ENCODE results near the gene MAN1A2.

DNA sequence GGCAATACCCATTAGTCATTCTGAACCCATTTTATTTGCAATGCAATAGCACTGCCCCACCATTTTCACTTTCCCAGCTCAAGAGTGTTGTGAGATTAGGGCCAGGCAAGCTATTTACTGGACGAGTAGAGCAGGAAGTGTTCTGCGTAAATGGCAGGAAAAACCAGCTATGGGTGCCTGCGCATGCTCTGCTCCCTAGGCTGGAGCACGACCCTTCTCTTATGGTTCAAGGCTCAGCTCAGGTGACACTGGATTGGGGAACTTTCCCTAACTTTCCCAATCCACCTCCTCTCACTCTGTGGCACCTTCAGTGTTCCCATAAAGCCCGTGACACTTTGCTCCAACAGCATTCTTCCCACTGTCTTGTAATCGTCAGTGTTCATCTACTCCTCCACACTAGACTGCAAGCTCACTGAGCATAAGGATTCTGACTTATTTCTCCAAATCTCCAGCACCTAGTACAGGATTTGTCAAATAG is 3.6 kb upstream of the MAN1A2 start:
- no peak for TF ChIP-seq CBX5 (IDR thresholded peaks at IDR 0.05; ENCODE audit: low read depth)
- TF ChIP-seq POU2F2 (IDR thresholded peaks at IDR 0.05; ENCODE audit: borderline replicate concordance, low read depth, low read length), result no peak
- no peak for TF ChIP-seq NR2C2 (IDR thresholded peaks at IDR 0.05; ENCODE audit: borderline replicate concordance, control insufficient read depth, insufficient read length, low read depth)
- TF ChIP-seq CEBPB (IDR thresholded peaks at IDR 0.05; ENCODE audit: borderline replicate concordance in 1 of 2, low read depth in 2 of 2, low read length in 2 of 2), result no peak
- no peak for TF ChIP-seq POLR2A (IDR thresholded peaks at IDR 0.05; ENCODE audit: low read depth, low read length)
- TF ChIP-seq ESRRA (IDR thresholded peaks at IDR 0.05; ENCODE audit: low read length), result no peak
- TF ChIP-seq CHD1 (IDR thresholded peaks at IDR 0.05; ENCODE audit: low read depth, low read length), result no peak
- TF ChIP-seq TCF7 (IDR thresholded peaks at IDR 0.05; ENCODE audit: borderline replicate concordance), result no peak
- TF ChIP-seq YY1 (IDR thresholded peaks at IDR 0.05; ENCODE audit: low read depth, low read length), result no peak
- no peak for TF ChIP-seq EZH2 (IDR thresholded peaks at IDR 0.05; ENCODE audit: borderline replicate concordance, control insufficient read depth, low read depth, low read length)
- TF ChIP-seq, protein P1, sequence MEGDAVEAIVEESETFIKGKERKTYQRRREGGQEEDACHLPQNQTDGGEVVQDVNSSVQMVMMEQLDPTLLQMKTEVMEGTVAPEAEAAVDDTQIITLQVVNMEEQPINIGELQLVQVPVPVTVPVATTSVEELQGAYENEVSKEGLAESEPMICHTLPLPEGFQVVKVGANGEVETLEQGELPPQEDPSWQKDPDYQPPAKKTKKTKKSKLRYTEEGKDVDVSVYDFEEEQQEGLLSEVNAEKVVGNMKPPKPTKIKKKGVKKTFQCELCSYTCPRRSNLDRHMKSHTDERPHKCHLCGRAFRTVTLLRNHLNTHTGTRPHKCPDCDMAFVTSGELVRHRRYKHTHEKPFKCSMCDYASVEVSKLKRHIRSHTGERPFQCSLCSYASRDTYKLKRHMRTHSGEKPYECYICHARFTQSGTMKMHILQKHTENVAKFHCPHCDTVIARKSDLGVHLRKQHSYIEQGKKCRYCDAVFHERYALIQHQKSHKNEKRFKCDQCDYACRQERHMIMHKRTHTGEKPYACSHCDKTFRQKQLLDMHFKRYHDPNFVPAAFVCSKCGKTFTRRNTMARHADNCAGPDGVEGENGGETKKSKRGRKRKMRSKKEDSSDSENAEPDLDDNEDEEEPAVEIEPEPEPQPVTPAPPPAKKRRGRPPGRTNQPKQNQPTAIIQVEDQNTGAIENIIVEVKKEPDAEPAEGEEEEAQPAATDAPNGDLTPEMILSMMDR (IDR thresholded peaks at IDR 0.05 in 2 of 3, conservative IDR thresholded peaks at IDR 0.05 in 1 of 3; ENCODE audit: control insufficient read depth in 2 of 3, extremely low read depth in 1 of 3, insufficient read depth in 1 of 3, low read depth in 3 of 3, low read length in 3 of 3), result no peak
- no peak for TF ChIP-seq NFXL1 (IDR thresholded peaks at IDR 0.05; ENCODE audit: borderline replicate concordance)
- TF ChIP-seq, protein P2, sequence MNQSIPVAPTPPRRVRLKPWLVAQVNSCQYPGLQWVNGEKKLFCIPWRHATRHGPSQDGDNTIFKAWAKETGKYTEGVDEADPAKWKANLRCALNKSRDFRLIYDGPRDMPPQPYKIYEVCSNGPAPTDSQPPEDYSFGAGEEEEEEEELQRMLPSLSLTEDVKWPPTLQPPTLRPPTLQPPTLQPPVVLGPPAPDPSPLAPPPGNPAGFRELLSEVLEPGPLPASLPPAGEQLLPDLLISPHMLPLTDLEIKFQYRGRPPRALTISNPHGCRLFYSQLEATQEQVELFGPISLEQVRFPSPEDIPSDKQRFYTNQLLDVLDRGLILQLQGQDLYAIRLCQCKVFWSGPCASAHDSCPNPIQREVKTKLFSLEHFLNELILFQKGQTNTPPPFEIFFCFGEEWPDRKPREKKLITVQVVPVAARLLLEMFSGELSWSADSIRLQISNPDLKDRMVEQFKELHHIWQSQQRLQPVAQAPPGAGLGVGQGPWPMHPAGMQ (IDR thresholded peaks at IDR 0.05; ENCODE audit: borderline replicate concordance), result no peak
- TF ChIP-seq SMAD1 (IDR thresholded peaks at IDR 0.05; ENCODE audit: low read depth, partially characterized antibody), result no peak
